T-helper 2 cell treated with Interferon-gamma antibody and Interleukin-4, amounts not matched to agents 5 μg/mL and 100 μg/mL, for 36 hours (primary cell): ENCODE results near the gene MCAT.

Source experiments
- DNase-seq: peaks from one replicate; pipeline ENCODE4 v3.0.0; 2021; ENCODE audit warnings: low spot score
- H3K27ac Mint-ChIP-seq: one replicate; pipeline ENCODE4 v1.8.0; 2021; ENCODE audit warnings: mild to moderate bottlenecking, mixed read lengths
- H3K27me3 Mint-ChIP-seq: one replicate; pipeline ENCODE4 v1.8.0; 2021; ENCODE audit warnings: low read depth, mixed read lengths
- H3K36me3 Mint-ChIP-seq: one replicate; pipeline ENCODE4 v1.8.0; 2021; ENCODE audit warnings: low read depth, mixed read lengths
- H3K4me1 Mint-ChIP-seq: one replicate; pipeline ENCODE4 v1.8.0; 2021; ENCODE audit warnings: low read depth, mixed read lengths
- H3K4me3 Mint-ChIP-seq: one replicate; pipeline ENCODE4 v1.8.0; 2022; ENCODE audit warnings: mild to moderate bottlenecking, moderate library complexity, mixed read lengths
- H3K9me3 Mint-ChIP-seq: one replicate; pipeline ENCODE4 v1.8.0; 2021; ENCODE audit warnings: mixed read lengths

Gene MCAT

DNA sequence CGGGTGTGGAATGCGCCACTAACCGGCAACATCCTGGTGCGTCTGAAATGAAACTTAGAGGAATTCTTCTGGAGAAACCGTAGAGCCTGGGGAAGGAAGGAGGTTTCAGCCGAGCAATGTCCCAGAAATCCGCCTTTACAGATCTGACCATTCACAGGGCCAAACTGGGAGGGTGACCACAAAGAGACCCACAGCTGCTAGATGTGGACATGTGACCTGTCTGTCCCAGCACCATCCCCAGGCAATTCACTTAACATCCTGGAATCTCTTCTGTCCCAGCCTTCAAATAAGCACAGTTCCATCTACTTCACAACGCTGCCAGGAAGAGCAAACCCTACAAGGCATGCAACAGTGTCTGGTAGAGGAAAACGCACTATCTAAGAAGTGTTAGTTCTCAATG lies 9.8 kb downstream of the MCAT start:
- H3K36me3 Mint-ChIP-seq, result peaks cover 8% of the 10 kb centered on the region
- no peak overlapping the region for H3K4me3 Mint-ChIP-seq

DNA sequence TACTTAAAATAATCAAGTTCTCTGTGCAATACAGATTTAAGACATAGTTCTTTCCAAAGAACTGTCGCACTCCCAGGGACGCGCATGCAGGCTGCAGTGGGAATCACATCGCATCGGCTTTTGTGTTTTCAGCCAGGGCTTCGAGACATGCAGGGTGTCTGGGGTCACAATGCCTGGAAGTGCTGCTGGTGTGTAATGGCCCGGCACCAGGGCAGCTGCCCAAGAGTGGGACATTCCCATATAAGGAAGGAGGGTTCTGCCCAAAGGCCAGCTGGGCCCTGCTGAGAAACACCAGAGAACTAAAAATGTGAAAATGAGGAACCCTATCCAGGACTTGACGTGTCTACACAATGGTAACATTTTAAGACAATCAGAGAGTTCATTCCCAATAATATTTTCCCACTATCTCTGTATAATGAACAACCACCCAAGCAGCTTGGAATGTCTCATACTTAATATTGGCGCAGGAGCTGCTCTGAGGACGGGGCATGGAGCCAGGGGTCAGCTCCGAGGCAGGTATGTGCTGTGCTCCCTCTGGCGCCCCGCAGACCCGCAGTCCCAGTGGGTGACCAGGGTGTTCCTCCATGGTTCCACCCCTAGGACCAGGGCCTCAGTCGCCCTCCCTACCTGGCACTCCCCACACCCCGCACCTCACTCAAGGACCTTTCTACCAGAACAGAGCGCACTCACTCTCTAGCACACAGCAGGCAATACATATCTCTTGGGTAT lies 11.3 kb downstream of the MCAT start:
- peaks cover 8% of the 10 kb centered on the region for H3K36me3 Mint-ChIP-seq
- no peaks in the 10 kb centered on the region for H3K9me3 Mint-ChIP-seq
- no peaks in the 10 kb centered on the region for H3K27me3 Mint-ChIP-seq
- H3K27ac Mint-ChIP-seq, result no peak overlapping the region
- H3K4me1 Mint-ChIP-seq, result peaks cover 2% of the 10 kb centered on the region
- H3K4me3 Mint-ChIP-seq, result no peak overlapping the region
- DNase-seq, result no peak

More for the DNA sequence above, 9.8 kb downstream of the MCAT start:
- peaks cover 2% of the 10 kb centered on the region for H3K4me1 Mint-ChIP-seq
- no peak for DNase-seq
- H3K27ac Mint-ChIP-seq, result no peak overlapping the region
- H3K27me3 Mint-ChIP-seq, result no peaks in the 10 kb centered on the region
- H3K9me3 Mint-ChIP-seq, result no peaks in the 10 kb centered on the region

- no peak for DNase-seq
- H3K4me1 Mint-ChIP-seq, result peaks cover 2% of the 10 kb centered on the region
- no peaks in the 10 kb centered on the region for H3K27me3 Mint-ChIP-seq
- no peaks in the 10 kb centered on the region for H3K9me3 Mint-ChIP-seq
- H3K36me3 Mint-ChIP-seq, result peaks cover 2% of the 10 kb centered on the region
- no peak overlapping the region for H3K4me3 Mint-ChIP-seq
- H3K27ac Mint-ChIP-seq, result no peak overlapping the region
These were observed 13.5 kb downstream of the MCAT start for GRCh38 chr22:43129426-43130425.

GRCh38 chr22:43128928-43129424 lies 14.2 kb downstream of the MCAT start:
- Mint-ChIP-seq H3K9me3 (no peaks in the 10 kb centered on the region), H3K27ac (no peak overlapping the region), H3K4me3 (no peak overlapping the region), H3K27me3 (no peaks in the 10 kb centered on the region), H3K36me3 (peaks cover 2% of the 10 kb centered on the region), H3K4me1 (peaks cover 2% of the 10 kb centered on the region)
- DNase-seq, result no peak

- Mint-ChIP-seq H3K4me1 (peaks cover 2% of the 10 kb centered on the region), H3K27me3 (no peaks in the 10 kb centered on the region), H3K36me3 (no peaks in the 10 kb centered on the region), H3K4me3 (no peak overlapping the region), H3K27ac (no peak overlapping the region), H3K9me3 (no peaks in the 10 kb centered on the region)
- DNase-seq, result no peak
These were observed 15.1 kb downstream of the MCAT start for GRCh38 chr22:43128116-43128515.

DNA sequence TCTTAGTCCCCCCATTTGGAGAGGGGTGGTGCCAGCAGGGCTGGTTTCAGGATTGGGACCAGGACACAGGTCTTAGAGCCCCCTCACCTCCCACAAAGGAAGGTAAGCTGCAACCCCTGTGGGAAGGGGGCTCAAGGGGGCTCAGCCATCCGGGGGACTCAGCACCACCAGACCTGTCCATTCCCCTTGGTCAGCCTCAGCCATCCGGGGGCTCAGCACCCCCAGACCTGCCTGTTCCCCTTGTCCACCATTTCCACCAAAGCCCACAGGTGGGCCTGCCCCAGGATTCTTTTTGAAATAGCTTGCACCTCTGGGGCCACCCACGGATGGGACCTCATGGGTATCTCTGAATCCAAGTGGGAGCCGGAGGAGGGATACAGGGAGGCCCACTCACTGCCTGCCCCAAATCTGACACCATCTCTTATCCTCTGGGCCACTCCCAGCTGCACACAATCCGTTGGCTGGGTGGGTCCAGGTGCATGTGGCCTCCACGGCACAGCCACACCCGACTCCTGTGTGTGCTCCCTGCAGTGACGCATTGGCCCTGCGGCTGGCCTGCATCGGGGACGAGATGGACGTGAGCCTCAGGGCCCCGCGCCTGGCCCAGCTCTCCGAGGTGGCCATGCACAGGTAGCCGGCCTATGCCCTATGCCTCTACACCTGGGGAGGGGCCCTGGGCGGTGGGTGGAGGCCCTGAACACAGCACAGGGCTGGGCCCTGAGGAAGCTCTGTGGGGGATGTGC lies 15.9 kb downstream of the MCAT start:
- peaks cover 2% of the 10 kb centered on the region for H3K4me1 Mint-ChIP-seq
- no peaks in the 10 kb centered on the region for H3K27me3 Mint-ChIP-seq
- no peaks in the 10 kb centered on the region for H3K9me3 Mint-ChIP-seq
- H3K27ac Mint-ChIP-seq, result no peak overlapping the region
- DNase-seq, result no peak
- no peak overlapping the region for H3K4me3 Mint-ChIP-seq
- no peaks in the 10 kb centered on the region for H3K36me3 Mint-ChIP-seq

DNA sequence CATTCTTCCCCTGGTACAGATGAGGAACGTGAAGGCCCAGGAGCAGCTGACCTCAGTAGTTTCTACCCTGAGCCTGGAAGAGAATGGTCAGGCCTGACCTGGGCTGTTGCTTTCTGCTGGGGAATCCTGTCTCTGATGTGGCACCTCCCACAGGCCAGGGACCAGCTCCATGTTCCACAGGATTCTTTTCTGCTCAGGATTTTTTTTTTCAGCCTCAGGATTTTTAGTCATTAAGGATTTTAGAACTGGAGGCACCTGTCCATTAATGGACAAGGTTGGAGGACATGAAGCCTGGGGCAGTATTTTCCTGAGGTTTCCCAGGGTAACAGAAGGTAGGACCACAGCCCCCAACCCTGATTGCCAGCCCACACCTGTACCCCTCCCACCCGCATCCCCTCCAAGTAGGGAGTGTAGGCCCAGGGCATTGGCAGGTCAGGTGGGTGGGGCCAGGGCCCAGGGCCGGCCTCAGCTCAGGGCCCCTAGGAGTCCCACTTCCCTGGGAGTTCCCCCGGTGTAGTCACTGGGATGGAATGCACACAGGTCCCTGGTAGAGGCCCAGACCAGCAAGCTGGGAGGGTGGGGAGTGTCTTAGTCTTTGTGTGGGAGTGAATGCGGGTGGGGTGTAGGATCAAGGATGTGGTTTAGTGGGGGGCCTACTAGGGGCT lies 16.6 kb downstream of the MCAT start:
- no peak for DNase-seq
- Mint-ChIP-seq H3K36me3 (no peaks in the 10 kb centered on the region), H3K4me1 (peaks cover 2% of the 10 kb centered on the region), H3K4me3 (no peak overlapping the region), H3K27me3 (no peaks in the 10 kb centered on the region), H3K9me3 (no peaks in the 10 kb centered on the region), H3K27ac (no peak overlapping the region)

DNA sequence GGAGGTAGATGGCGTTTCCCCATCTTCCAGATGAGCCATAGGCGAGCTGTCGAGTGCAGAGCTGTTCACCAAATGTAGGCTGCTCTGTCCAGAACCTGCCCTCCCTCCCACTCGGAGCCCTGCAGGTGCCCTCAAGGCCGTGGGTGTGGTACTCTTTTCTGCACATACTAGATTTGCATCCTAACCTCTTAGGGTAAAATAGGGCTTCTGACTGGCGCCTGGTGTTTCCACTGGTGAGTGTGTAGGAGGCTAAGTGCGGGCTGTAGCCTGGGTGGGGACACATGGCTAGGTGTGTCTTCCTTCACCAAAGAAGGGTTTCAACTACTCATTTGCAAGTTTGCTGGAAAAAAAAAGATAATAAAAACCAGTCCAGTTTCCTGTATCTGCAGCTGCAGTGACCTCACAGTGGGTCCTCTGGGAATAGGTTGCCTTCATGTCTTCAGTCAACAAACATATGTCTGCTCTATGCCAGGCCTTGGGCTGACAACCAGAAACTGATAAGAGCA lies 24.2 kb downstream of the MCAT start:
- Mint-ChIP-seq H3K27me3 (no peaks in the 10 kb centered on the region), H3K4me3 (no peak overlapping the region), H3K36me3 (no peaks in the 10 kb centered on the region), H3K9me3 (no peaks in the 10 kb centered on the region), H3K27ac (no peak overlapping the region), H3K4me1 (no peaks in the 10 kb centered on the region)
- no peak for DNase-seq

DNA sequence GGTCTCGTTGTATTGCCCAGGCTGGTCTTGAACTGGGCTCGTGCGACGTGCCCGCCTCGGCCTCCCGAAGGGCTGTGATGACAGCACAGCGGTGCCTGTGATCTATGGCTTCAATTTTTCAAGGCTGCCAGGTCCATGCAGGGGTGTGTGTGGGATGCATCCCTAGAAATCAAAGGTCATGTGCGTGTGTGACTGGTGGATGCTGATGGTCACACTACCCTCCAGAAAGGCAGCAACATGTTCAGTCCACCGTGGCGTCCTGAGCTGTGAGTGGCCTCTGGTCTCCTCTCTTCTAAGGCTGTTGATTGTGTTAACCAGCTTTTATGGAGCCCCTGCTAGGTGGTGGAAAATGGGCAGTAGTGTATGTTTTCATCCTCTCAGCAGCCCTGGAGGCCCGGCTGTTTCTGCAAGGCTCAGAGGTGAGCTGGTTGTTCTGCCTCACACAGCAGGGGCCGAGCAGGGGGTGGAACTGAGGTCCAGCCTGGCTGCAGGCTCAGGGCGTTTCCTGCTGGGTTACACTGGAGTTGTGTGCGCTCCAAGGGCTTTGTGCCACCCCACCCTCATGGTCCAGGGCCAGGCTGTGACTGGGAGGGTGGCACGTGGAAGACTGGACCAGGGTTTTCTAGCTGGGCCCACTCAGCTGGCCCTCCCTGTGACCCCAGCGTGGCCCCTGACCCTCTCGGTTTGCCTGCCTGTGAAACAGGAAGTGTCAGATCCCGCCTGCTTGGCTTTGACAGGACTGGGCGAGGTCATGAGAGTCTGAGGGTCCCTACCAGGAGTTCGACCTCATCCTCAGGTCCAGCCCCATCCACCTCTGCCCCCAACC lies 25.0 kb downstream of the MCAT start:
- no peak for DNase-seq
- Mint-ChIP-seq H3K27me3 (peaks cover 5% of the 10 kb centered on the region), H3K9me3 (no peaks in the 10 kb centered on the region), H3K36me3 (no peaks in the 10 kb centered on the region), H3K4me1 (no peaks in the 10 kb centered on the region), H3K4me3 (no peak overlapping the region), H3K27ac (no peak overlapping the region)

GRCh38 chr22:43116932-43117331 lies 26.3 kb downstream of the MCAT start:
- Mint-ChIP-seq H3K36me3 (no peaks in the 10 kb centered on the region), H3K27ac (no peak overlapping the region), H3K4me3 (no peak overlapping the region), H3K9me3 (no peaks in the 10 kb centered on the region), H3K4me1 (no peaks in the 10 kb centered on the region), H3K27me3 (peaks cover 13% of the 10 kb centered on the region)
- DNase-seq, result no peak

DNA sequence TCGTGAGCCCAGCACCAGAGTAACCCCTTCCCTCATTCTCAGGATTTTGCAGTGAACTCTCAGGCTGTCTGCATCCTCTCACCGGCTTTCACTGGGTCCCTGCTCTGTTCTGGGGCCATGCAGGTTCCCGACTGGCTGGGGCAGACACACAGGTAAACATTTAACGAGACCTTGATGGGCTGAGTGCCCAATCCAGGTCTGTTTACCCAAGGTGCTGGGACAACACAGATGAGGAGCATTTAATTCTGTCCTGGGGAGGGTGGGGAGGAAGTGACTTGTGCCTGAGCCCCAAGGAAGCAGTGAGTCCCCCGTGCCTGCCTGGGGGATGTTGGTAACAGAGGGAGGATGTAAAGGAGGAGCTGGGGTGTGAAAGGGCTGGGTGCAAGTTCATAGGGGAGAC lies 28.2 kb downstream of the MCAT start:
- peaks cover 21% of the 10 kb centered on the region for H3K27me3 Mint-ChIP-seq
- H3K36me3 Mint-ChIP-seq, result no peaks in the 10 kb centered on the region
- H3K9me3 Mint-ChIP-seq, result no peaks in the 10 kb centered on the region
- peaks cover 5% of the 10 kb centered on the region for H3K4me1 Mint-ChIP-seq
- DNase-seq, result no peak
- H3K27ac Mint-ChIP-seq, result no peak overlapping the region
- H3K4me3 Mint-ChIP-seq, result no peak overlapping the region

- Mint-ChIP-seq H3K4me1 (peaks cover 5% of the 10 kb centered on the region), H3K27me3 (peaks cover 30% of the 10 kb centered on the region), H3K27ac (no peak overlapping the region), H3K36me3 (no peaks in the 10 kb centered on the region), H3K4me3 (no peak overlapping the region), H3K9me3 (no peaks in the 10 kb centered on the region)
- no peak for DNase-seq
These were observed 29.5 kb downstream of the MCAT start for GRCh38 chr22:43113526-43114251.
